HCT116 (cell line): ENCODE measurements around the gene DSTYK. TPM values are rescaled to one million over a fixed set of nuclear protein-coding genes. Genes with fewer than 3 reads are reported as not detected.

Experiments used
- ATAC-seq: fragments of 200-7000 bp; cut with Tn5 transposase; 2 replicates; pipeline ENCODE4 v1.9.1; 2020; ENCODE audit warnings: mild to moderate bottlenecking, moderate library complexity
- BruUV-seq: library from RNA; stranded (reverse); fragments of 400-500 nt; replicated peaks from 2 replicates; lab custom pipeline; 2021; lab: Mats Ljungman, UMichigan
- CTCF ChIA-PET: fragments of 300-600 bp; sonication (Branson Sonifier 250); formaldehyde crosslinking; loops from one replicate; lab custom pipeline; 2021; ENCODE audit warnings: antibody characterized with exemption; lab: Charles Lee
- POLR2A ChIA-PET: fragments of 300-600, 350-600 bp; sonication (Branson Sonifier 250); formaldehyde crosslinking; loops from one replicate; lab custom pipeline; 2021; ENCODE audit warnings: antibody characterized with exemption; lab: Charles Lee
- RAD21 ChIA-PET, 2 experiments: fragments of 300-600 bp; sonication (Branson Sonifier 250); formaldehyde crosslinking; loops; one replicate each; lab custom pipeline; 2023; ENCODE audit warnings: low total read pairs in 2 of 2; ENCODE audit not compliant: uncharacterized antibody in 2 of 2, unreplicated experiment in 2 of 2, low non-redundant PET in 1 of 2; lab: Charles Lee
- DNase-seq: peaks from one replicate; pipeline ENCODE4 v3.0.0-alpha.2; 2010; ENCODE audit warnings: low read depth, low spot score
- H2AFZ ChIP-seq: fragments of 200-600 bp; shearing (Covaris generic), sonication (generic); 2 replicates; pipeline ENCODE4 v1.6.1; 2017; ENCODE audit warnings: low read depth, mixed run types, mixed read lengths, antibody characterized with exemption, low read length; ENCODE audit not compliant: poor library complexity, severe bottlenecking
- H3K27ac ChIP-seq: 2 replicates; pipeline ENCODE4 v1.5.1; 2012; ENCODE audit warnings: low read depth, low read length
- H3K27me3 ChIP-seq: fragments of 200-600 bp; sonication (generic); 2 replicates; pipeline ENCODE4 v1.6.1; 2016; ENCODE audit warnings: mixed run types, low read length, mixed read lengths; ENCODE audit not compliant: insufficient read depth
- H3K36me3 ChIP-seq, 2 experiments: fragments of 200-500 bp in 1 of 2; fragments of 200-600 bp in 1 of 2; sonication (Bioruptor generic) in 1 of 2; sonication (generic) in 1 of 2; 2 replicates each; pipeline versions ENCODE4 v1.5.1 to v1.6.1; 2014 to 2016; ENCODE audit warnings: low read length in 2 of 2, inconsistent platforms in 1 of 2, mixed read lengths in 1 of 2, mixed run types in 1 of 2; ENCODE audit not compliant: insufficient read depth in 2 of 2, control insufficient read depth in 1 of 2
- H3K4me1 ChIP-seq, 2 experiments: fragments of 200-600 bp in 1 of 2; sonication (generic) in 1 of 2; 2 replicates each; pipeline versions ENCODE4 v1.5.1 to v1.6.1; 2012 to 2017; ENCODE audit warnings: low read length in 2 of 2, inconsistent platforms in 1 of 2, mild to moderate bottlenecking in 1 of 2, mixed read lengths in 1 of 2, mixed run types in 1 of 2, moderate library complexity in 1 of 2; ENCODE audit not compliant: insufficient read depth in 2 of 2, control insufficient read depth in 1 of 2
- H3K4me2 ChIP-seq: fragments of 200-600 bp; sonication (generic); 2 replicates; pipeline ENCODE4 v1.6.1; 2017; ENCODE audit warnings: mixed run types, low read length, mixed read lengths
- H3K4me3 ChIP-seq, 2 experiments: fragments of 200-600 bp in 1 of 2; sonication (generic) in 1 of 2; replicated peaks in 1 of 2; 2 replicates each; pipeline ENCODE4 v1.5.1; 2011 to 2016; ENCODE audit warnings: low read length in 2 of 2, control low read depth in 1 of 2, low read depth in 1 of 2, mild to moderate bottlenecking in 1 of 2, mixed read lengths in 1 of 2, mixed run types in 1 of 2
- H3K79me2 ChIP-seq: fragments of 200-600 bp; sonication (generic); 2 replicates; pipeline ENCODE4 v1.6.1; 2017; ENCODE audit warnings: mild to moderate bottlenecking, mixed run types, low read length, moderate library complexity, mixed read lengths; ENCODE audit not compliant: insufficient read depth
- H3K9ac ChIP-seq: fragments of 200-600 bp; sonication (generic); 2 replicates; pipeline ENCODE4 v1.6.1; 2016; ENCODE audit warnings: low read length, mixed read lengths
- H3K9me2 ChIP-seq: fragments of 200-600 bp; sonication (generic), shearing (Covaris generic); 2 replicates; pipeline ENCODE4 v1.6.1; 2017; ENCODE audit warnings: mixed run types, mild to moderate bottlenecking, moderate library complexity; ENCODE audit not compliant: insufficient read depth
- H3K9me3 ChIP-seq, 2 experiments: fragments of 200-500 bp in 1 of 2; fragments of 200-600 bp in 1 of 2; sonication (Bioruptor generic) in 1 of 2; sonication (generic) in 1 of 2; 2 replicates each; pipeline ENCODE4 v1.6.1; 2014 to 2017; ENCODE audit warnings: low read length in 2 of 2, mixed read lengths in 2 of 2, inconsistent platforms in 1 of 2, low read depth in 1 of 2, mild to moderate bottlenecking in 1 of 2, mixed run types in 1 of 2, moderate library complexity in 1 of 2; ENCODE audit not compliant: control insufficient read depth in 1 of 2, insufficient read depth in 1 of 2
- H4K20me1 ChIP-seq: fragments of 200-600 bp; sonication (generic), shearing (Covaris generic); 2 replicates; pipeline ENCODE4 v1.6.1; 2017; ENCODE audit warnings: mixed run types, mild to moderate bottlenecking, moderate library complexity; ENCODE audit not compliant: insufficient read depth
- CBX3 ChIP-seq: IDR thresholded peaks from 2 replicates; pipeline ENCODE4 v1.6.1; 2012; ENCODE audit warnings: low read depth
- CEBPB ChIP-seq: IDR thresholded peaks from 2 replicates; pipeline ENCODE4 v1.6.1; 2012; ENCODE audit warnings: low read depth
- EGR1 ChIP-seq: IDR thresholded peaks from 2 replicates; pipeline ENCODE4 v1.6.1; 2012; ENCODE audit warnings: low read depth
- ELF1 ChIP-seq: IDR thresholded peaks from 2 replicates; pipeline ENCODE4 v1.6.1; 2012; ENCODE audit warnings: low read depth, borderline replicate concordance
- FOSL1 ChIP-seq: IDR thresholded peaks from 2 replicates; pipeline ENCODE4 v1.6.1; 2012; ENCODE audit warnings: low read depth
- JUND ChIP-seq: IDR thresholded peaks from 2 replicates; pipeline ENCODE4 v1.6.1; 2012
- MAX ChIP-seq: IDR thresholded peaks from 2 replicates; pipeline ENCODE4 v1.6.1; 2012
- POLR2A ChIP-seq: IDR thresholded peaks from 2 replicates; pipeline ENCODE4 v1.7.0; 2011; ENCODE audit warnings: borderline replicate concordance; ENCODE audit not compliant: insufficient read depth, insufficient read length; ENCODE audit errors: extremely low read depth
- RAD21 ChIP-seq: IDR thresholded peaks from 2 replicates; pipeline ENCODE4 v1.6.1; 2012; ENCODE audit warnings: low read depth, mild to moderate bottlenecking
- SIN3A ChIP-seq: IDR thresholded peaks from 2 replicates; pipeline ENCODE4 v1.6.1; 2012; ENCODE audit warnings: low read depth
- SP1 ChIP-seq: IDR thresholded peaks from 2 replicates; pipeline ENCODE4 v1.6.1; 2012; ENCODE audit warnings: low read depth
- SRF ChIP-seq: IDR thresholded peaks from 2 replicates; pipeline ENCODE4 v1.6.1; 2012; ENCODE audit warnings: low read depth
- YY1 ChIP-seq: IDR thresholded peaks from 2 replicates; pipeline ENCODE4 v1.6.1; 2011; ENCODE audit warnings: low read length, low read depth, moderate library complexity, mild to moderate bottlenecking; ENCODE audit not compliant: insufficient replicate concordance; ENCODE audit errors: extremely low read depth
- ZFX ChIP-seq: fragments of 450-650 bp; IDR thresholded peaks from 2 replicates; pipeline ENCODE4 v1.6.1; 2017
- ZNF274 ChIP-seq: fragments of 200-500 bp; sonication (Bioruptor generic); IDR thresholded peaks from 2 replicates; pipeline ENCODE4 v1.6.1; 2014; ENCODE audit warnings: mild to moderate bottlenecking, low read depth, low read length, inconsistent platforms
- intact Hi-C: fragments of 100-400 bp; cut with micrococcal nuclease; formaldehyde crosslinking; loops from 2 replicates; pipeline ENCODE4 v1.10.0; 2022
- total RNA-seq: library from RNA; stranded (reverse); gene quantifications from one replicate; pipeline ENCODE4 v1.2.1, GENCODE V29; 2021; ENCODE audit not compliant: unreplicated experiment
- TF ChIP-seq, protein P1 (sequence below): IDR thresholded peaks from 2 replicates; pipeline ENCODE4 v1.6.1; 2012
- TF ChIP-seq, protein P2 (sequence below): IDR thresholded peaks from 2 replicates; pipeline ENCODE4 v1.6.1; 2011; ENCODE audit warnings: mild to moderate bottlenecking, low read length, moderate library complexity; ENCODE audit not compliant: insufficient replicate concordance; ENCODE audit errors: extremely low read depth

DSTYK gene
- total RNA-seq, 1 experiment from 2014 or later = 6.6 TPM

- ChIA-PET RAD21 (no interaction called here), POLR2A (no interaction called here), CTCF (interaction anchor here (2.2 to 2.7 kb wide), 2 partner anchors 17 to 104 kb away, joined by 9 read pairs; partner anchors contain the start of gene TMCC2)
- Histone ChIP-seq H3K27me3 (no peaks in the 10 kb centered on the region), H3K9me3 (no peaks in the 10 kb centered on the region), H3K36me3 (no peaks in the 10 kb centered on the region), H3K4me2 (no peak overlapping the region), H3K4me1 (peaks cover 7 to 22% of the 10 kb centered on the region in 2 experiments; a peak in 3 of 4 replicates), H4K20me1 (no peaks in the 10 kb centered on the region), H3K27ac (no peak overlapping the region), H2AFZ (no peak overlapping the region), H3K9me2 (no peaks in the 10 kb centered on the region), H3K4me3 (no peak overlapping the region), H3K9ac (no peak overlapping the region), H3K79me2 (peaks cover 22% of the 10 kb centered on the region)
- TF ChIP-seq SRF (no peak), SP1 (no peak), EGR1 (no peak), SIN3A (no peak), ELF1 (no peak), YY1 (no peak), CEBPB (no peak), POLR2A (no peak), ZNF274 (no peak), FOSL1 (no peak), JUND (no peak), MAX (no peak), CBX3 (no peak), RAD21 (no peak), ZFX (no peak)
- TF ChIP-seq, protein P1, sequence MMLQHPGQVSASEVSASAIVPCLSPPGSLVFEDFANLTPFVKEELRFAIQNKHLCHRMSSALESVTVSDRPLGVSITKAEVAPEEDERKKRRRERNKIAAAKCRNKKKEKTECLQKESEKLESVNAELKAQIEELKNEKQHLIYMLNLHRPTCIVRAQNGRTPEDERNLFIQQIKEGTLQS = no peak
- TF ChIP-seq, protein P2, sequence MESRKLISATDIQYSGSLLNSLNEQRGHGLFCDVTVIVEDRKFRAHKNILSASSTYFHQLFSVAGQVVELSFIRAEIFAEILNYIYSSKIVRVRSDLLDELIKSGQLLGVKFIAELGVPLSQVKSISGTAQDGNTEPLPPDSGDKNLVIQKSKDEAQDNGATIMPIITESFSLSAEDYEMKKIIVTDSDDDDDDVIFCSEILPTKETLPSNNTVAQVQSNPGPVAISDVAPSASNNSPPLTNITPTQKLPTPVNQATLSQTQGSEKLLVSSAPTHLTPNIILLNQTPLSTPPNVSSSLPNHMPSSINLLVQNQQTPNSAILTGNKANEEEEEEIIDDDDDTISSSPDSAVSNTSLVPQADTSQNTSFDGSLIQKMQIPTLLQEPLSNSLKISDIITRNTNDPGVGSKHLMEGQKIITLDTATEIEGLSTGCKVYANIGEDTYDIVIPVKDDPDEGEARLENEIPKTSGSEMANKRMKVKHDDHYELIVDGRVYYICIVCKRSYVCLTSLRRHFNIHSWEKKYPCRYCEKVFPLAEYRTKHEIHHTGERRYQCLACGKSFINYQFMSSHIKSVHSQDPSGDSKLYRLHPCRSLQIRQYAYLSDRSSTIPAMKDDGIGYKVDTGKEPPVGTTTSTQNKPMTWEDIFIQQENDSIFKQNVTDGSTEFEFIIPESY = no peak
- ATAC-seq (no peak), DNase-seq (no peak)
- no TSS peak for BruUV-seq
- intact Hi-C loops = no loop called here
Observed at GRCh38 chr1:205124726-205125125, 86.8 kb downstream of the DSTYK start.
